ENCODE measurements around the gene SPATA45. TPM values are rescaled to one million over a fixed set of nuclear protein-coding genes. Genes with fewer than 3 reads are reported as not detected.

The SPATA45 gene
- total RNA-seq, 1 experiment from 2014 or later = not detected

GRCh38 chr1:212820969-212821368 lies 26.5 kb downstream of the SPATA45 start:
- Histone ChIP-seq H3K27ac (no peak overlapping the region), H3K4me1 (replicated peaks) (peaks cover 6% of the 10 kb centered on the region), H3K27me3 (replicated peaks) (no peaks in the 10 kb centered on the region), H3K36me3 (no peaks in the 10 kb centered on the region), H3K4me3 (no peak overlapping the region), H3K9me3 (replicated peaks) (peaks cover 9% of the 10 kb centered on the region; the same call in 1 of the 2 replicates)
- no peak for DNase-seq (ENCODE audit: low read depth in 1 of 2, low spot score in 2 of 2)

GRCh38 chr1:212819726-212820125 lies 27.7 kb downstream of the SPATA45 start:
- no peaks in the 10 kb centered on the region; the same call in 1 of the 2 replicates for H3K9me3 ChIP-seq (replicated peaks)
- no peaks in the 10 kb centered on the region for H3K36me3 ChIP-seq
- no peaks in the 10 kb centered on the region for H3K27me3 ChIP-seq (replicated peaks)
- H3K27ac ChIP-seq = no peak overlapping the region
- peaks cover 6% of the 10 kb centered on the region for H3K4me1 ChIP-seq (replicated peaks)
- no peak overlapping the region for H3K4me3 ChIP-seq
- no peak for DNase-seq (ENCODE audit: low read depth in 1 of 2, low spot score in 2 of 2)

- DNase-seq (ENCODE audit: low read depth in 1 of 2, low spot score in 2 of 2) = no peak
- Histone ChIP-seq H3K27me3 (replicated peaks) (no peaks in the 10 kb centered on the region), H3K9me3 (replicated peaks) (no peaks in the 10 kb centered on the region), H3K4me3 (no peak overlapping the region), H3K36me3 (no peaks in the 10 kb centered on the region), H3K4me1 (replicated peaks) (peaks cover 6% of the 10 kb centered on the region), H3K27ac (no peak overlapping the region)
Measured at GRCh38 chr1:212816567-212817278, 30.7 kb downstream of the SPATA45 start.

- Histone ChIP-seq H3K4me1 (replicated peaks) (peaks cover 6% of the 10 kb centered on the region), H3K27me3 (replicated peaks) (no peaks in the 10 kb centered on the region), H3K4me3 (no peak overlapping the region), H3K27ac (no peak overlapping the region), H3K36me3 (no peaks in the 10 kb centered on the region), H3K9me3 (replicated peaks) (no peaks in the 10 kb centered on the region)
- no peak for DNase-seq (ENCODE audit: low read depth in 1 of 2, low spot score in 2 of 2)
Measured at GRCh38 chr1:212814537-212815334, 32.7 kb downstream of the SPATA45 start.

GRCh38 chr1:212805767-212806166 lies 41.7 kb downstream of the SPATA45 start:
- H3K9me3 ChIP-seq (replicated peaks) = no peaks in the 10 kb centered on the region
- no peak overlapping the region for H3K4me3 ChIP-seq
- DNase-seq (ENCODE audit: low read depth in 1 of 2, low spot score in 2 of 2) = no peak
- H3K4me1 ChIP-seq (replicated peaks) = no peaks in the 10 kb centered on the region
- H3K36me3 ChIP-seq = no peaks in the 10 kb centered on the region; the same call in 1 of the 2 replicates
- H3K27ac ChIP-seq = no peak overlapping the region
- no peaks in the 10 kb centered on the region for H3K27me3 ChIP-seq (replicated peaks)

- Histone ChIP-seq H3K4me3 (no peak overlapping the region), H3K36me3 (no peaks in the 10 kb centered on the region), H3K27me3 (replicated peaks) (no peaks in the 10 kb centered on the region), H3K9me3 (replicated peaks) (no peaks in the 10 kb centered on the region), H3K27ac (no peak overlapping the region), H3K4me1 (replicated peaks) (peaks cover 10% of the 10 kb centered on the region)
- no peak for DNase-seq (ENCODE audit: low read depth in 1 of 2, low spot score in 2 of 2)
Measured at GRCh38 chr1:212797681-212798080, 49.8 kb downstream of the SPATA45 start.

- DNase-seq (ENCODE audit: low read depth in 1 of 2, low spot score in 2 of 2) = peak in 1 of 2 experiments; percentile 34
- Histone ChIP-seq H3K27ac (no peak overlapping the region), H3K9me3 (replicated peaks) (no peaks in the 10 kb centered on the region)
Measured at GRCh38 chr1:212794561-212795014, 52.9 kb downstream of the SPATA45 start.

GRCh38 chr1:212792396-212792908 lies 55.0 kb downstream of the SPATA45 start:
- no peak for DNase-seq (ENCODE audit: low read depth in 1 of 2, low spot score in 2 of 2)
- Histone ChIP-seq H3K27me3 (replicated peaks) (no peaks in the 10 kb centered on the region), H3K4me3 (peak overlapping the region; percentile 78), H3K9me3 (replicated peaks) (no peaks in the 10 kb centered on the region), H3K4me1 (replicated peaks) (peaks cover 14% of the 10 kb centered on the region), H3K27ac (peak overlapping the region; percentile 51), H3K36me3 (peaks cover 3% of the 10 kb centered on the region; the same call in 1 of the 2 replicates)

More at GRCh38 chr1:212794561-212795014, 52.9 kb downstream of the SPATA45 start:
- Histone ChIP-seq H3K36me3 (peaks cover 3% of the 10 kb centered on the region; the same call in 1 of the 2 replicates), H3K27me3 (replicated peaks) (no peaks in the 10 kb centered on the region), H3K4me1 (replicated peaks) (peaks cover 14% of the 10 kb centered on the region), H3K4me3 (no peak overlapping the region)

- Histone ChIP-seq H3K36me3 (peaks cover 7% of the 10 kb centered on the region), H3K27ac (peak within 1 kb of the TSS; percentile 51), H3K27me3 (replicated peaks) (no peaks in the 10 kb centered on the region), H3K4me3 (peak within 1 kb of the TSS; percentile 78), H3K4me1 (replicated peaks) (peaks cover 14% of the 10 kb centered on the region), H3K9me3 (replicated peaks) (no peaks in the 10 kb centered on the region)
- DNase-seq (ENCODE audit: low read depth in 1 of 2, low spot score in 2 of 2) = peak; percentile 88 to 89
Measured at GRCh38 chr1:212791676-212792395, 55.6 kb downstream of the SPATA45 start, which contains the start of the genes NSL1 and TATDN3. TSS of gene NSL1 (minus strand) at chr1:212791777. CDS start at chr1:212791763, 14 bp downstream. TSS of gene TATDN3 (plus strand) at chr1:212791894. CDS start at chr1:212791922, 28 bp downstream.

- Histone ChIP-seq H3K4me1 (replicated peaks) (peaks cover 14% of the 10 kb centered on the region), H3K27me3 (replicated peaks) (no peaks in the 10 kb centered on the region), H3K27ac (peak overlapping the region; percentile 51), H3K9me3 (replicated peaks) (no peaks in the 10 kb centered on the region), H3K4me3 (peak overlapping the region; percentile 78), H3K36me3 (peaks cover 13% of the 10 kb centered on the region)
- DNase-seq (ENCODE audit: low read depth in 1 of 2, low spot score in 2 of 2) = peak in 1 of 2 experiments; percentile 85
Measured at GRCh38 chr1:212791261-212791675, 56.2 kb downstream of the SPATA45 start.

- peaks cover 7% of the 10 kb centered on the region for H3K4me1 ChIP-seq (replicated peaks)
- H3K27ac ChIP-seq = no peak overlapping the region
- DNase-seq (ENCODE audit: low read depth in 1 of 2, low spot score in 2 of 2) = no peak
- no peak overlapping the region for H3K4me3 ChIP-seq
- no peaks in the 10 kb centered on the region for H3K27me3 ChIP-seq (replicated peaks)
- peaks cover 40% of the 10 kb centered on the region for H3K36me3 ChIP-seq
- no peaks in the 10 kb centered on the region for H3K9me3 ChIP-seq (replicated peaks)
Measured at GRCh38 chr1:212785871-212786270, 61.6 kb downstream of the SPATA45 start.

- Histone ChIP-seq H3K27ac (no peak overlapping the region), H3K27me3 (replicated peaks) (no peaks in the 10 kb centered on the region), H3K4me3 (no peak overlapping the region), H3K9me3 (replicated peaks) (no peaks in the 10 kb centered on the region), H3K4me1 (replicated peaks) (peaks cover 4% of the 10 kb centered on the region), H3K36me3 (peaks cover 44% of the 10 kb centered on the region)
- DNase-seq (ENCODE audit: low read depth in 1 of 2, low spot score in 2 of 2) = no peak
Measured at GRCh38 chr1:212783976-212784375, 63.5 kb downstream of the SPATA45 start.

Measured in SJSA1 (cell line).